Aorta (tissue), 5 donors: Measurements from ENCODE around the gene FABP1. TPM values are rescaled to one million over a fixed set of nuclear protein-coding genes. Genes with fewer than 3 reads are reported as not detected.

Source experiments
- ATAC-seq: fragments of 200-7000 bp; cut with Tn5 transposase; one replicate; pipeline ENCODE4 v1.9.1; 2022; ENCODE audit warnings: moderate library complexity; ENCODE audit not compliant: low FRiP score
- DNase-seq, 2 donors: peaks; one replicate each; pipeline ENCODE4 v3.0.0-alpha.2; 2020
- H3K27ac ChIP-seq, 2 donors: one replicate each; pipeline ENCODE4 v1.5.1; 2013; ENCODE audit warnings: low read length in 2 of 2, mild to moderate bottlenecking in 2 of 2, moderate library complexity in 2 of 2, control low read depth in 1 of 2, inconsistent platforms in 1 of 2, low read depth in 1 of 2
- H3K27me3 ChIP-seq, 2 donors: one replicate each; pipeline ENCODE4 v1.6.1; 2013; ENCODE audit warnings: control low read depth in 1 of 2, low read length in 1 of 2, mild to moderate bottlenecking in 1 of 2, moderate library complexity in 1 of 2; ENCODE audit not compliant: insufficient read depth in 2 of 2, control insufficient read depth in 1 of 2
- H3K36me3 ChIP-seq, 2 donors: one replicate each; pipeline ENCODE4 v1.6.1; 2013; ENCODE audit warnings: control low read depth in 1 of 2, low read length in 1 of 2, mild to moderate bottlenecking in 1 of 2; ENCODE audit not compliant: insufficient read depth in 2 of 2, control insufficient read depth in 1 of 2
- H3K4me1 ChIP-seq, 2 donors: one replicate each; pipeline ENCODE4 v1.6.1; 2013; ENCODE audit warnings: low read length in 2 of 2, control low read depth in 1 of 2, mild to moderate bottlenecking in 1 of 2, moderate library complexity in 1 of 2; ENCODE audit not compliant: insufficient read depth in 2 of 2, control insufficient read depth in 1 of 2
- H3K4me3 ChIP-seq, 2 donors: one replicate each; pipeline ENCODE4 v1.5.1; 2013; ENCODE audit warnings: low read length in 2 of 2, control low read depth in 1 of 2, mild to moderate bottlenecking in 1 of 2
- H3K9me3 ChIP-seq: one replicate; pipeline ENCODE4 v1.6.1; 2013; ENCODE audit warnings: mild to moderate bottlenecking, low read length; ENCODE audit not compliant: control insufficient read depth
- WGBS, 2 donors: extraction: QIAGEN DNeasy Blood & Tissue Kit; methylation state at CpG; one replicate each; pipeline ENCODE4 v1.1.7; 2013; 5-methylcytosine and 5-hydroxymethylcytosine counted together
- intact Hi-C, 2 donors: fragments of 100-400 bp; cut with DNase I; formaldehyde crosslinking; loops; one replicate each; pipeline versions ENCODE4 v1.14.2 to v1.15.0; 2022
- polyA plus RNA-seq, 2 donors: library from polyadenylated mRNA; stranded (reverse); fragments of 200-250 nt; gene quantifications; one replicate each; pipeline ENCODE4 v1.2.3, GENCODE V29; 2013
- total RNA-seq, 2 donors: library from RNA; stranded (reverse); fragmentation: NEBNext Ultra II Directional; extraction: Animal tissue kit (Norgen Biotek cat#: 25700); gene quantifications; one replicate each; pipeline ENCODE4 v1.2.1, GENCODE V29; 2021
- donor health status: healthy with polysubstance abuse.
- donor health status: Bipolar disorder and iron deficiency.
- donor health status: DM: no; HTN: no; CAD: no.
- donor health status: DM: no; HTN: no; CAD: no.
- donor health status: DM: yes; HTN: yes; CAD: no.

Gene FABP1
- total and polyA plus RNA-seq, 4 donors = 18.8 to 2,211 TPM; not detected in 2

DNA sequence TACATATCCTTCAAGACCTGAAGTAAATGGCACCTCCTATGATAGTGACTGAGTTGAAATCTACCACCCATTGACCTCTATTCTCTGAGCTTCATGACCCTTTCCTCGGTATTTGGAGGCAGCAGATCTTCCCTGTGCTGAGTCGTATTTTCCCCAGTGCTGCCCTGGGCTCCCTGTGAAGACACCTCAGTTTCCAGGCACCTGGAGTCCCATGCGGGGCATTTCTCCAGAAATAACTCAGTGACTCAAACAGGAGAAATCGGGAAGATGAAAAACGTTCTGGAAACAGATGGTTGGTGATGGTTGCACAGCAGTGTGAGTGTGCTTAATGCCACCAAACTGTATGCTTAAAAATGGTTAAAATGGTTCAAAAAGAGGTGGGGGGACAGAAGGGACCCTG is 42.3 kb downstream of the FABP1 start:
- Histone ChIP-seq H3K4me1 (no peaks in the 10 kb centered on the region), H3K27me3 (no peaks in the 10 kb centered on the region), H3K27ac (no peak overlapping the region), H3K4me3 (no peak overlapping the region), H3K9me3 (no peaks in the 10 kb centered on the region), H3K36me3 (no peaks in the 10 kb centered on the region)
- intact Hi-C loops = no loop called here
- DNase-seq (no peak), ATAC-seq (no peak)
- 73 to 75% methylated on average over 5 of the region's 5 CpGs for WGBS, 2 donors

DNA sequence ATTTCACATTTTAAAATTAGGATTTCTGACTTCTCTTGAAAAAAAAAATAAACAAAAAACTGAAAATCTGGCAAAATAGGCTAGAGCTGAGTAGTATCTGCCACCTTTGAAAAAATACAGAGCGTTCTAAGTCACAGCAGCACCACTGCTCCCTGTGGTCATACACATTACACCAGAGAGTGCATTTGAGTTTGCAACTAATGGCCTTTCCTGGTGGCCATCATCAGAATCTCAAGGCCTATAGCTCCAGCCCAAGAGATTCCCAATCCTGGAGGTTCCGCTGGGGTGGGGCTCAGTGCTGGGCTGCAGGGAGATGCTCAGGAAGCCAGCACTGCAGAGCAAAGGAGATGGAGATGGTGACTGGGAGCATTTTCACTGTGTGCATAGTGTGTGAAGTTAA is 42.8 kb downstream of the FABP1 start:
- Histone ChIP-seq H3K36me3 (no peaks in the 10 kb centered on the region), H3K27me3 (no peaks in the 10 kb centered on the region), H3K4me1 (no peaks in the 10 kb centered on the region), H3K4me3 (no peak overlapping the region), H3K9me3 (no peaks in the 10 kb centered on the region), H3K27ac (no peak overlapping the region)
- ATAC-seq (no peak), DNase-seq (no peak)
- WGBS, 2 donors = 90 to 100% methylated on average over 2 of the region's 2 CpGs
- intact Hi-C loops = no loop called here

DNA sequence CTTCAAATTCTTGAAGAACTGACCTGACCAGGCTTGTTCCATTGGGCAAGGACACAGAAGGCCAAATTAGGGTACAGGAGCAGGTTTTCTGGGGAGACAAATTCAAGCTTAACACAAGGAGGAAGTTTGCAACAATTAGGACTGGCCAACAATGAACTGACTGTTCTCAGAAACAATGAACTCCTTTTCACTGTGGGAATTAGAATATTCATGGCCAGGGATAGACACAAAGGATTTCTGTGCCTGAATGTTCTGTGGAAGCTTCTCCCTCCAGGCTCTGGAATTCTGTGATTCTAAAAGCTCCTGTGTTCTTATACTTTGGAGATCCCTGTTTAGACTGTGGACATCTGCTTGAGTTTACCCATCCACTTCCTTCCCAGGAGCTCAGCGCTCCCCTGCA is 45.1 kb downstream of the FABP1 start:
- Histone ChIP-seq H3K27ac (no peak overlapping the region), H3K27me3 (no peaks in the 10 kb centered on the region), H3K4me3 (no peak overlapping the region), H3K4me1 (no peaks in the 10 kb centered on the region), H3K36me3 (no peaks in the 10 kb centered on the region), H3K9me3 (no peaks in the 10 kb centered on the region)
- DNase-seq = no peak
- no peak for ATAC-seq
- 93 to 99% methylated on average over 1 of the region's 1 CpG for WGBS, 2 donors
- intact Hi-C loops = no loop called here

DNA sequence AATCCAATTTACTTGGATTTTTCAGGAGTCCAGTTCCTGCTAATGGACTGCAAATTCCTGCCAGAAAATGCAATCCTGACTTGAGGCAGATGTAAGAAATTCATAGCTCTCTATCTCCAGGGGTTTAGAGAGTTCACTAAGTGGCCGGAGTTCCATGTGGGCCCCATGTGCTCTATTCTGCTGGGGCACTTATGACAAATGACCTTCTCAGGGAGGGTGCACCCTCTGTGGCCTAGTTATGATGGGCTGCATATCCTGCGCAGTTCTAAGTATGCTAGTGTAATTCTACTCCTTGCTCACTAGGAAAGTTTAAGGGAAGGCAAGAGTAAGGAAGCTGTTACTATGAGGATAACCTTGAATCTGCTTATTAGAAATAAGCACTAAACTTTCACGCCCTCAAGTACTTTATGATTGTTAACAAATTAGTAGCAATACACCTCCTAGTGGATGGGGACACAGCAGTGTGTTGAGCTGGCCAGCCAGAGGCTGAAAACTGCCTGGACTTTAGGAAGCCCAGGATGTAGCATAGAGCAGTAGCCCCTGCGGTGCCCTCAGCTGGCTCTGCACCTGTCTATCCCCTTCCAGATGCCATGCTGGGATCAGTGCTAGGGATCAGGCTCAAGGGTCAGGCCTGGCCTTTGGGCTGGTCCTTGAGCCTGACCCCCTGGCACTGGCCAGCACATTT is 45.8 kb downstream of the FABP1 start:
- WGBS, 2 donors = 73 to 91% methylated on average over 4 of the region's 4 CpGs
- no peak overlapping the region for H3K27ac ChIP-seq
- no peak for ATAC-seq

DNA sequence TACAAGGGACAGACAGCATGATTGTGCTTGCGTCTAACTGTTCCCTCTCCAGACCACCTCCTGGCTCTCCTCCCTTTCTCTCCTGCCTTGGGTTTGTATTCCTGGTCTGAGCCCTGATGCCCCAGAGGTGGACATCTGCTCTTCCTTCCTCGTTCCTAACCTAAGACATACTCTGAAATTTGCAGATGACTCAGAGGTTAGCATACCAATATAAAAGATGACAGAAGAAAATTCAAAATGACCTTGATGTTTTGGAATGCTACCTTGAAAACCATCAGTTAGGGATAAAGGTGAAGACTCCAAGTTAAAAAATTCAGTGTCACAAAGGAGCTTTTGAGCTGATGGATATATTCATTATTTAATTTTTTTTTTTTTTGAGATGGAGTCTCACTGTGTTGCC is 47.3 kb downstream of the FABP1 start:
- intact Hi-C loops = no loop called here
- Histone ChIP-seq H3K4me1 (no peaks in the 10 kb centered on the region), H3K36me3 (no peaks in the 10 kb centered on the region), H3K27ac (no peak overlapping the region), H3K9me3 (no peaks in the 10 kb centered on the region), H3K27me3 (no peaks in the 10 kb centered on the region), H3K4me3 (no peak overlapping the region)
- ATAC-seq = no peak
- WGBS, 2 donors = 79 to 92% methylated on average over 2 of the region's 2 CpGs
- DNase-seq = no peak

More for the DNA sequence above, 45.8 kb downstream of the FABP1 start:
- DNase-seq = no peak
- intact Hi-C loops = no loop called here
- Histone ChIP-seq H3K4me1 (no peaks in the 10 kb centered on the region), H3K4me3 (no peak overlapping the region), H3K36me3 (no peaks in the 10 kb centered on the region), H3K9me3 (no peaks in the 10 kb centered on the region), H3K27me3 (no peaks in the 10 kb centered on the region)

DNA sequence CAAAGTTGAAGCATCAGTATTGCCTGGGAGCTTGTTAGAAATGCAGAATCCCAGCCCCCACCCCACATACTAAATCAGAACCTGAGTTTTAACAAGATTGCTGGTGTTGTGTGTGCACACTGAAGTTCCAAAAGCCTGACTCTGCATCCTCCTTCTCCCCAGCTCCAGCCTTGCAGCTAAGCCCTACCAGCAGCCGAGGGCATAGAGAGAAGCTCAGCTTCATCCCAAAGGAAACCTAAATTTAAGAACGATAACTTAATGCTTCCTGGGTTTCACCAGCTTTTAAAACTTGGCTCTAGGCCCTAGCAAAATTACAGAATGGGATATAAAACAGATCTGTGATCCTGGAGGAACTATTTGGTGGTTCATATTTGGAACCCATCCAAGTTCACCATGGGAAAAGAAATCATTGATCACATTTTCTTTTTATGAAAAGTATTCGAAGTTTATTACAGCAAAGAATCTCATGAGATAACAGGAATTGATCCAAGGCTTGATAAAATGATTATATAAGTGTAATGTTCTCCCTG is 49.2 kb downstream of the FABP1 start:
- WGBS, 2 donors = 28 to 32% methylated on average over 3 of the region's 3 CpGs
- ATAC-seq (no peak), DNase-seq (no peak)
- Histone ChIP-seq H3K9me3 (peaks cover 1% of the 10 kb centered on the region), H3K36me3 (no peaks in the 10 kb centered on the region), H3K4me1 (no peaks in the 10 kb centered on the region), H3K4me3 (no peak overlapping the region), H3K27ac (no peak overlapping the region), H3K27me3 (no peaks in the 10 kb centered on the region)
- intact Hi-C loops = no loop called here

DNA sequence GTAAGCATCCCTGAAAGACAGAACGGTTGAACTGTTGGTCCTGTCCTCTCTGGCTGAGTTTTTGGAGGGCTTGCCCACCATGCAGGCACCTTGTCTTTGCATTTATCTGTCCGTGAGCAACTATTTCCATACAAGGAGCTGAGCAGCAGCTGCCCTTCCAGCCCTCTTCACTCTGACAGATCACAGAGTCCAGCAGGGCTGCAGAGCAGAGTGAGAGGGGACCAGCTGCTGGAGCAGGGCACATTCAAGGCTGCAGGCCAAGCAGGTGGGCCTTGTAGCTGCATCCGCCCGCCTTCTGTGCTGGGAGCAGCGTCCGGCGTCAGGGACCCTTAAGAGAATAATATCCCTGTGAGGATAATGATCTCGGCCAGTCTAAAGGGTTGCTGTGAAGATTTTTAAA is 50.8 kb downstream of the FABP1 start:
- H3K4me3 ChIP-seq = no peak overlapping the region
- H3K4me1 ChIP-seq = no peaks in the 10 kb centered on the region
- H3K27me3 ChIP-seq = no peaks in the 10 kb centered on the region

DNA sequence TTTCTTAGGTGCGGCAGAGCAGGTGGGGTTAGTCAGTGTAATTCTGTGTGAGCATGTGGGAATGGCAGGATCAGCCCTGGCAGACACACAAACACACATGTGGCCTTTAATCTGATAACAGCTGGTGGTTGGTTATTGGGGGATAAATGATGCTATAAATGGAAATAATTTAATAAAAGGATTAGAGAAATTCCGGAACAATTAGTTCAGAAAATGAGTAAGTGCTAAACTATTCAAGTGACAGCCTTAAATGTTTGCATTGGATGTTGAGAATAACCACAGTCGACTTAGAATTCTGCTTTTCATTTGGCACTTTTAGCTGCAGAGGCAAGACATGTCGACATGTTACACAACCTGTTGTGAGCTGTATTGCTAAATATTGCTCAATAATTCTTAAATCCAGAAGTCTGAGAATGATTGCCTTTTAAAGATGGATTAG is 53.0 kb downstream of the FABP1 start:
- ATAC-seq = no peak
- intact Hi-C loops = no loop called here

More for the DNA sequence above, 50.8 kb downstream of the FABP1 start:
- 91 to 94% methylated on average over 8 of the region's 8 CpGs for WGBS, 2 donors
- Histone ChIP-seq H3K9me3 (peaks cover 1% of the 10 kb centered on the region), H3K27ac (no peak overlapping the region), H3K36me3 (no peaks in the 10 kb centered on the region)
- DNase-seq (no peak), ATAC-seq (no peak)
- intact Hi-C loops = no loop called here

DNA sequence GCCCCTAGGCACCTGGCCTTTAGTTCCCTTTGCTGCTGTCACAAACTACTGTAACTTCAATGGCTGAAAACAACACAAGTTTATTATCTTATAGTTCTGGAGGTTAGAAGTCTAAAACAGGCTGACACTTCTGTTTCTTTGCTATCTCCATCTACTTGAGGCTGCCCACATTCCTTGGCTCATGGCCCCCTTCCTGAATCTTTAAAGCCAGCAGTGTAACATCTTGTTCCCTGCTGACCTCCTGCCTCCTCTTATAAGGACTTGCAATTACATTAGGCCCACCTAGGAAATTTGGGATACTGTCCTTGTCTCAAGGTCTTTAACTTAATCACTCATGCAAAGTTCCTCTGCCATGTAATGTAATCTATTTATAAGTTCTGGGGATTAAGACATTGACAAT is 53.7 kb downstream of the FABP1 start:
- DNase-seq = no peak
- Histone ChIP-seq H3K4me3 (no peak overlapping the region), H3K36me3 (no peaks in the 10 kb centered on the region), H3K9me3 (peaks cover 1% of the 10 kb centered on the region), H3K27ac (no peak overlapping the region), H3K4me1 (no peaks in the 10 kb centered on the region), H3K27me3 (no peaks in the 10 kb centered on the region)
- intact Hi-C loops = no loop called here
- ATAC-seq = no peak

More for the DNA sequence above, 53.0 kb downstream of the FABP1 start:
- H3K27ac ChIP-seq = no peak overlapping the region
- 16 to 24% methylated on average over 4 of the region's 4 CpGs for WGBS, 2 donors
- peaks cover 1% of the 10 kb centered on the region for H3K9me3 ChIP-seq
- H3K4me1 ChIP-seq = no peaks in the 10 kb centered on the region
- H3K36me3 ChIP-seq = no peaks in the 10 kb centered on the region
- no peaks in the 10 kb centered on the region for H3K27me3 ChIP-seq
- H3K4me3 ChIP-seq = no peak overlapping the region
- no peak for DNase-seq
